Progenitor cell of endocrine pancreas (in vitro differentiated cells): ENCODE results near the gene RGS3. TPM values are rescaled to one million over a fixed set of nuclear protein-coding genes. Genes with fewer than 3 reads are reported as not detected.

Source experiments
- DNase-seq: peaks from one replicate; pipeline ENCODE4 v3.0.0; 2021; ENCODE audit warnings: low spot score; ENCODE audit not compliant: unreplicated experiment
- H3K27ac Mint-ChIP-seq: 2 replicates; pipeline ENCODE4 v1.8.0; 2021; ENCODE audit warnings: mild to moderate bottlenecking, moderate library complexity, mixed read lengths
- H3K27me3 Mint-ChIP-seq: 2 replicates; pipeline ENCODE4 v1.8.0; 2021; ENCODE audit warnings: mixed read lengths
- H3K36me3 Mint-ChIP-seq: 2 replicates; pipeline ENCODE4 v1.8.0; 2022; ENCODE audit warnings: mixed read lengths; ENCODE audit not compliant: insufficient read depth
- H3K4me1 Mint-ChIP-seq: 2 replicates; pipeline ENCODE4 v1.8.0; 2021; ENCODE audit warnings: low read depth, mixed read lengths
- H3K4me3 Mint-ChIP-seq: 2 replicates; pipeline ENCODE4 v1.8.0; 2021; ENCODE audit warnings: low read depth, mild to moderate bottlenecking, moderate library complexity, mixed read lengths
- H3K9me3 Mint-ChIP-seq: 2 replicates; pipeline ENCODE4 v1.8.0; 2021; ENCODE audit warnings: low read depth, mixed read lengths
- CTCF ChIP-seq: fragments of 200-600 bp; sonication (generic); IDR thresholded peaks from one replicate; pipeline ENCODE4 v1.5.0; 2021; ENCODE audit warnings: antibody characterized with exemption, mild to moderate bottlenecking; ENCODE audit not compliant: unreplicated experiment
- total RNA-seq: library from RNA; stranded (reverse); gene quantifications from 2 replicates; pipeline ENCODE4 v1.2.1, GENCODE V29; 2021

Gene RGS3
- total RNA-seq, 1 donor from 2014 or later, result 39.3 TPM

GRCh38 chr9:113522419-113522818, 58.9 kb downstream of the RGS3 start:
- H3K27me3 Mint-ChIP-seq, result no peaks in the 10 kb centered on the region
- H3K9me3 Mint-ChIP-seq, result no peaks in the 10 kb centered on the region
- no peak overlapping the region for H3K27ac Mint-ChIP-seq
- no peak for DNase-seq
- peaks cover 6% of the 10 kb centered on the region for H3K36me3 Mint-ChIP-seq
- no peak for TF ChIP-seq CTCF
- peaks cover 20% of the 10 kb centered on the region for H3K4me1 Mint-ChIP-seq
- H3K4me3 Mint-ChIP-seq, result no peak overlapping the region

- no peak for TF ChIP-seq CTCF
- Mint-ChIP-seq H3K27ac (no peak overlapping the region), H3K4me1 (peaks cover 20% of the 10 kb centered on the region), H3K9me3 (no peaks in the 10 kb centered on the region), H3K27me3 (no peaks in the 10 kb centered on the region), H3K36me3 (peaks cover 6% of the 10 kb centered on the region), H3K4me3 (no peak overlapping the region)
- no peak for DNase-seq
These were observed 59.3 kb downstream of the RGS3 start for GRCh38 chr9:113522858-113523257.

- Mint-ChIP-seq H3K27me3 (no peaks in the 10 kb centered on the region), H3K4me1 (peaks cover 20% of the 10 kb centered on the region), H3K9me3 (no peaks in the 10 kb centered on the region), H3K4me3 (no peak overlapping the region), H3K27ac (no peak overlapping the region), H3K36me3 (peaks cover 5% of the 10 kb centered on the region)
- DNase-seq, result no peak
- TF ChIP-seq CTCF, result no peak
These were observed 60.1 kb downstream of the RGS3 start for GRCh38 chr9:113523421-113524141.

GRCh38 chr9:113524468-113524867, 60.9 kb downstream of the RGS3 start:
- H3K27ac Mint-ChIP-seq, result no peak overlapping the region
- no peaks in the 10 kb centered on the region for H3K27me3 Mint-ChIP-seq
- H3K9me3 Mint-ChIP-seq, result no peaks in the 10 kb centered on the region
- peaks cover 18% of the 10 kb centered on the region for H3K4me1 Mint-ChIP-seq
- no peak overlapping the region for H3K4me3 Mint-ChIP-seq
- TF ChIP-seq CTCF, result no peak
- no peak for DNase-seq
- peaks cover 4% of the 10 kb centered on the region for H3K36me3 Mint-ChIP-seq

- Mint-ChIP-seq H3K4me3 (no peak overlapping the region), H3K27me3 (no peaks in the 10 kb centered on the region), H3K27ac (no peak overlapping the region), H3K36me3 (peaks cover 5% of the 10 kb centered on the region), H3K4me1 (peaks cover 17% of the 10 kb centered on the region), H3K9me3 (no peaks in the 10 kb centered on the region)
- no peak for TF ChIP-seq CTCF
- no peak for DNase-seq
These were observed 61.7 kb downstream of the RGS3 start for GRCh38 chr9:113525205-113525604.
